ENCODE results near the gene MIAT. TPM values are rescaled to one million over a fixed set of nuclear protein-coding genes. Genes with fewer than 3 reads are reported as not detected.

MIAT gene
- polyA plus RNA-seq, 2 of the 4 experiments (the other 2 are of a cell fraction), result 1.5 to 2.2 TPM

DNA sequence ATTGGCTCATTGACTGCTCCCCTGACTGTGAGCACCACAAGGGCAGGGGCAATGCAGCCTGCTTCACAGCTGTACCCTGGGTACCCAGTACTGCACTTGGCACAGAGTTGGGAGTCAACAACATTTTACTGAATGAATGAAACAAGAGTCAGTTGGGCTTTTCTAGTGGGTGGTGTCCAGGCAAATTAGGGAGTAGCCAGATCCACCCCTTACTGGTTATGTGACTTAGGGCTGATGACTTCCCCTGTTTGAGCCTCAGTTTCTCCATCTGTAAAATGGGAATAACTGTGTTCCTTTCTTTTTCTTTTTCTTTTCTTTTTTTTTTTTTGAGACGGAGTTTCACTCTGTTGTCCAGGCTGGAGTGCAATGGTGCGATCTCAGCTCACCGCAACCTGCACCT is 23.1 kb downstream of the MIAT start:
- Histone ChIP-seq H3K4me2 (no peak overlapping the region), H3K9me3 (peaks cover 10% of the 10 kb centered on the region; the same call in 1 of the 3 replicates), H3K4me1 (peaks cover 30% of the 10 kb centered on the region), H3K4me3 (no peak overlapping the region), H3K27ac (peak overlapping the region; percentile 74 to 86; a peak in 5 of 6 replicates)
- no peak for TF ChIP-seq RFX5 (IDR thresholded peaks at IDR 0.05)
- 0 out of 2 replicates have a peak, but pooled peaks have one; percentile 62 for TF ChIP-seq KDM1A (IDR thresholded peaks at IDR 0.05; ENCODE audit: low read depth)
- ChIA-PET POLR2A (interaction anchor here (1.5 kb wide), 1 partner anchor 83 kb away, joined by 4 read pairs; no protein-coding TSS in a partner anchor), CTCF (interaction anchor here (0.6 to 5.3 kb wide), 6 partner anchors 9 to 651 kb away, joined by 3 to 44 read pairs (median 4); no protein-coding TSS in a partner anchor)
- FAIRE-seq, result no peak
- WGBS (ENCODE audit: missing lambda C conversion rate), result 82% methylated on average over 3 of the region's 3 CpGs
- no peak for ATAC-seq
- no peak for DNase-seq (ENCODE audit: low read depth in 1 of 2, low spot score in 1 of 2)

DNA sequence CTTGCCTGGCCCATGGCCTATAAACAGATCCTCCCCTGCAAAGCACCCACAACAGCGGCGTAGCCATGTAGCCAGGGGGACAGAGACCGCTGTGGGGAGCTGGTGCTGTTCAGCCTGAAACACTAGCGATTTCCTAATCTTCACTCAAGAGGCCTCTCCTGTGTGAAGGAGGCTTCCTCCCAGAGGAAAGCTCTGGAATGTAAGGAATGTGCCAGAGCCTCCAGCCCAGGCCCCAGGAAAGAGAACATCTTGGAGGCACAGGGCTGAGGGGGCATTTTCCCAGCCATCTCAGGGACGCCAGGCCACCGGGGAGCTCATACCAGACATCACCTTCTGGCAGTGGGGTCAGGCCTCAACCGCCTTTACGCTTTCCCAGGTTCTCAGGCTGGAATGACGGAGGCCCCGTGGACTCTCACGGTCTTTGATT is 24.0 kb downstream of the MIAT start:
- Histone ChIP-seq H3K4me3 (no peak overlapping the region), H3K27ac (peak overlapping the region; percentile 54 to 86; a peak in 4 of 6 replicates), H3K4me1 (peaks cover 30% of the 10 kb centered on the region), H3K9me3 (peaks cover 10% of the 10 kb centered on the region; the same call in 1 of the 3 replicates), H3K4me2 (no peak overlapping the region)
- POLR2A ChIA-PET, result no interaction called here
- 100% methylated on average over 7 of the region's 11 CpGs for WGBS (ENCODE audit: missing lambda C conversion rate)
- TF ChIP-seq CBX8 (IDR thresholded peaks at IDR 0.05), result no peak
- TF ChIP-seq CEBPB (IDR thresholded peaks at IDR 0.05), result no peak
- no peak for TF ChIP-seq POLR2A (IDR thresholded peaks at IDR 0.05; ENCODE audit: low read length)
- ATAC-seq (no peak), DNase-seq (ENCODE audit: low read depth in 1 of 2, low spot score in 1 of 2) (no peak), FAIRE-seq (no peak)
- CTCF ChIA-PET, result interaction anchor here (0.7 to 5.3 kb wide), 6 partner anchors 12 to 1123 kb away, joined by 3 to 44 read pairs (median 4); no protein-coding TSS in a partner anchor

DNA sequence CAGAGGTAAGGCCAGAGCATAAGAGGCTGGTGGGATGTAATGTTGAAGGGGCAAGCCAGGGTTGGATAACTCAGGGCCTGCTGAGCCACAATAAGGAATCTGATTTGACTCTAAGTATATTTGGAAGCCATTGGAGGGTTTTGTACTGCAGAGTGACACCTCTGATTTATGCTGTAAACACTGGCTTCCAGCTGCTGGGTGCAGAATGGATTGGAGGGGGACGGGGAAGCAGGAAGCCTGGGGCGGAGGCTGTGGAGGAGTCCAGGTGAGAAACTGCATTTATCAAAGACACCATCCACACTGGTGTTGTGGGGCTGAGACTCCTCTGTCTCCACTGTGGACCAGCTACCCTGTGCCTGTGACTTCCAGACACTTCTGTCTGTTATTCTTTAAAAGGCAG is 26.8 kb downstream of the MIAT start:
- Histone ChIP-seq H3K4me3 (no peak overlapping the region), H3K27ac (peak overlapping the region in 1 of 2 experiments; percentile 66; a peak in 3 of 6 replicates), H3K4me2 (no peak overlapping the region), H3K4me1 (peaks cover 22% of the 10 kb centered on the region), H3K9me3 (peaks cover 10% of the 10 kb centered on the region; the same call in 1 of the 3 replicates)
- POLR2A ChIA-PET, result no interaction called here
- FAIRE-seq, result no peak
- TF ChIP-seq, protein P1, sequence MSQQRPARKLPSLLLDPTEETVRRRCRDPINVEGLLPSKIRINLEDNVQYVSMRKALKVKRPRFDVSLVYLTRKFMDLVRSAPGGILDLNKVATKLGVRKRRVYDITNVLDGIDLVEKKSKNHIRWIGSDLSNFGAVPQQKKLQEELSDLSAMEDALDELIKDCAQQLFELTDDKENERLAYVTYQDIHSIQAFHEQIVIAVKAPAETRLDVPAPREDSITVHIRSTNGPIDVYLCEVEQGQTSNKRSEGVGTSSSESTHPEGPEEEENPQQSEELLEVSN (IDR thresholded peaks at IDR 0.05; ENCODE audit: borderline replicate concordance, low read depth), result no peak
- TF ChIP-seq CBX2 (IDR thresholded peaks at IDR 0.05; ENCODE audit: borderline replicate concordance, low read depth), result no peak
- TF ChIP-seq ESRRA (IDR thresholded peaks at IDR 0.05; ENCODE audit: borderline replicate concordance, low read length), result no peak
- no peak for TF ChIP-seq NR3C1 (IDR thresholded peaks at IDR 0.05)
- TF ChIP-seq FOSL2 (IDR thresholded peaks at IDR 0.05), result no peak
- no peak for TF ChIP-seq FOSL2 (CRISPR knock-in tag; IDR thresholded peaks at IDR 0.05)
- no peak for TF ChIP-seq MAFK (IDR thresholded peaks at IDR 0.05; ENCODE audit: partially characterized antibody)
- TF ChIP-seq CHD2 (IDR thresholded peaks at IDR 0.05; ENCODE audit: low read length, partially characterized antibody), result no peak
- no peak for TF ChIP-seq KDM1A (IDR thresholded peaks at IDR 0.05; ENCODE audit: low read depth)
- TF ChIP-seq, protein P2, sequence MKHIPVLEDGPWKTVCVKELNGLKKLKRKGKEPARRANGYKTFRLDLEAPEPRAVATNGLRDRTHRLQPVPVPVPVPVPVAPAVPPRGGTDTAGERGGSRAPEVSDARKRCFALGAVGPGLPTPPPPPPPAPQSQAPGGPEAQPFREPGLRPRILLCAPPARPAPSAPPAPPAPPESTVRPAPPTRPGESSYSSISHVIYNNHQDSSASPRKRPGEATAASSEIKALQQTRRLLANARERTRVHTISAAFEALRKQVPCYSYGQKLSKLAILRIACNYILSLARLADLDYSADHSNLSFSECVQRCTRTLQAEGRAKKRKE (CRISPR knock-in tag; IDR thresholded peaks at IDR 0.05; ENCODE audit: low read depth), result no peak
- TF ChIP-seq, protein P3, sequence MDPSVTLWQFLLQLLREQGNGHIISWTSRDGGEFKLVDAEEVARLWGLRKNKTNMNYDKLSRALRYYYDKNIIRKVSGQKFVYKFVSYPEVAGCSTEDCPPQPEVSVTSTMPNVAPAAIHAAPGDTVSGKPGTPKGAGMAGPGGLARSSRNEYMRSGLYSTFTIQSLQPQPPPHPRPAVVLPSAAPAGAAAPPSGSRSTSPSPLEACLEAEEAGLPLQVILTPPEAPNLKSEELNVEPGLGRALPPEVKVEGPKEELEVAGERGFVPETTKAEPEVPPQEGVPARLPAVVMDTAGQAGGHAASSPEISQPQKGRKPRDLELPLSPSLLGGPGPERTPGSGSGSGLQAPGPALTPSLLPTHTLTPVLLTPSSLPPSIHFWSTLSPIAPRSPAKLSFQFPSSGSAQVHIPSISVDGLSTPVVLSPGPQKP (IDR thresholded peaks at IDR 0.05; ENCODE audit: low read depth, low read length), result no peak
- no peak for TF ChIP-seq RAD21 (conservative IDR thresholded peaks at IDR 0.05 in 1 of 2, IDR thresholded peaks at IDR 0.05 in 1 of 2)
- TF ChIP-seq SREBF2 (IDR thresholded peaks at IDR 0.05), result no peak
- TF ChIP-seq EHMT2 (IDR thresholded peaks at IDR 0.05; ENCODE audit: low read depth), result no peak
- TF ChIP-seq, protein P4, sequence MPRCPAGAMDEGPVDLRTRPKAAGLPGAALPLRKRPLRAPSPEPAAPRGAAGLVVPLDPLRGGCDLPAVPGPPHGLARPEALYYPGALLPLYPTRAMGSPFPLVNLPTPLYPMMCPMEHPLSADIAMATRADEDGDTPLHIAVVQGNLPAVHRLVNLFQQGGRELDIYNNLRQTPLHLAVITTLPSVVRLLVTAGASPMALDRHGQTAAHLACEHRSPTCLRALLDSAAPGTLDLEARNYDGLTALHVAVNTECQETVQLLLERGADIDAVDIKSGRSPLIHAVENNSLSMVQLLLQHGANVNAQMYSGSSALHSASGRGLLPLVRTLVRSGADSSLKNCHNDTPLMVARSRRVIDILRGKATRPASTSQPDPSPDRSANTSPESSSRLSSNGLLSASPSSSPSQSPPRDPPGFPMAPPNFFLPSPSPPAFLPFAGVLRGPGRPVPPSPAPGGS (IDR thresholded peaks at IDR 0.05), result no peak
- no peak for TF ChIP-seq FOSB (CRISPR knock-in tag; IDR thresholded peaks at IDR 0.05)
- 83% methylated on average over 2 of the region's 2 CpGs for WGBS (ENCODE audit: missing lambda C conversion rate)
- CTCF ChIA-PET, result interaction anchor here (1.1 kb wide), 1 partner anchor 80 kb away, joined by 5 read pairs; no protein-coding TSS in a partner anchor
- ATAC-seq, result no peak
- no peak for DNase-seq (ENCODE audit: low read depth in 1 of 2, low spot score in 1 of 2)

Data from A549 (cell line).